ENCODE measurements around the gene PTGER2. TPM values are rescaled to one million over a fixed set of nuclear protein-coding genes. Genes with fewer than 3 reads are reported as not detected.

Gene PTGER2, protein sequence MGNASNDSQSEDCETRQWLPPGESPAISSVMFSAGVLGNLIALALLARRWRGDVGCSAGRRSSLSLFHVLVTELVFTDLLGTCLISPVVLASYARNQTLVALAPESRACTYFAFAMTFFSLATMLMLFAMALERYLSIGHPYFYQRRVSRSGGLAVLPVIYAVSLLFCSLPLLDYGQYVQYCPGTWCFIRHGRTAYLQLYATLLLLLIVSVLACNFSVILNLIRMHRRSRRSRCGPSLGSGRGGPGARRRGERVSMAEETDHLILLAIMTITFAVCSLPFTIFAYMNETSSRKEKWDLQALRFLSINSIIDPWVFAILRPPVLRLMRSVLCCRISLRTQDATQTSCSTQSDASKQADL
- total RNA-seq (2021; ENCODE audit: unreplicated experiment) (0.57 TPM), Bru-seq, nascent RNA (percentile 17 among the genes with signal in this experiment), BruChase-seq, experiment 1, labeled RNA remaining after a 6-hour chase (not detected), BruChase-seq, experiment 2, labeled RNA remaining after a 2-hour chase (percentile 13 among the genes with signal in this experiment)
- 0.05 and 0.18 TPM in 2 replicates for polyA plus RNA-seq (2012)
- long read RNA-seq, partial matches to known transcripts = 0 of 2 reads
- long read RNA-seq, other reads (novel, unspliced or antisense) = 1 of 2 reads

DNA sequence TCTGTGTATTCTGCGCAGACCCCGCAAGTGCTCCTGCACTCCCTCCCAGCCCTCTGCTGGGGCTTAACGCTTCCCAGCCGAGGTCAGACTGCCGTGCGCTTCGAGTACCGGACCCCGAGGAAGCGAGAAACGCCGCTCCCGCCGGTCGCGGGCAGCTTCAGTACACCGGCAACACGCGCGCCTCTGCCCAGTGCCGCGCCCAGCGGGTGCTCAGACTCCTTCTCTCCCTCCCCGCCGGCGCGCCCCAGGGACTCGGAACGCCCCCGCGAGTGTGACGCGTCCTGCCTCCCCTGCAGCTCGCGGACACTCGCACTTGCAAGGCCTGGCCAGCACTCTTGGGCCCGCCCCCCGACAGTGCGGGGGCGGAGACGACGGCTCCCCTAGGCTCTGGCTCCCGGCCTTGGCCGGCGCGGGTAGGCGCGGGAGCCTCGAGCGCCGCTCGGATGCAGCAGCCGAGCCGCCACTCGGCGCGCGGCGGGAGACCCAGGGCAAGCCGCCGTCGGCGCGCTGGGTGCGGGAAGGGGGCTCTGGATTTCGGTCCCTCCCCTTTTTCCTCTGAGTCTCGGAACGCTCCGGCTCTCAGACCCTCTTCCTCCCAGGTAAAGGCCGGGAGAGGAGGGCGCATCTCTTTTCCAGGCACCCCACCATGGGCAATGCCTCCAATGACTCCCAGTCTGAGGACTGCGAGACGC, at the start of gene PTGER2:
PTGER2 (plus strand) TSS at position 410 of the 692 bp plus-strand sequence; CDS start at position 647, 237 bp downstream.
- Histone ChIP-seq H3K79me2 (ENCODE audit: insufficient read depth, low read length) (no peaks in the 10 kb centered on the region), H3K4me2 (ENCODE audit: low read length) (peak within 1 kb of the TSS; percentile 84), H3K27ac (ENCODE audit: low read depth, low read length) (no peak within 1 kb of the TSS; the same call in 1 of the 2 replicates), H3K9ac (ENCODE audit: low read length) (no peak within 1 kb of the TSS), H3K9me2 (ENCODE audit: insufficient read depth) (no peaks in the 10 kb centered on the region), H2AFZ (ENCODE audit: low read depth, low read length, poor library complexity, severe bottlenecking) (peak within 1 kb of the TSS; percentile 76), H3K4me3 (replicated peaks in 1 of 2; ENCODE audit: low read depth in 1 of 2, low read length in 2 of 2) (peak within 1 kb of the TSS; percentile 31 to 53), H3K36me3 (ENCODE audit: control insufficient read depth in 1 of 2, insufficient read depth in 2 of 2, low read length in 2 of 2) (no peaks in the 10 kb centered on the region), H4K20me1 (ENCODE audit: insufficient read depth) (no peaks in the 10 kb centered on the region), H3K9me3 (ENCODE audit: control insufficient read depth in 1 of 2, insufficient read depth in 1 of 2, low read depth in 1 of 2, low read length in 2 of 2) (no peaks in the 10 kb centered on the region), H3K27me3 (ENCODE audit: insufficient read depth, low read length) (no peaks in the 10 kb centered on the region; the same call in 1 of the 2 replicates), H3K4me1 (ENCODE audit: control insufficient read depth in 1 of 2, insufficient read depth in 2 of 2, low read length in 2 of 2) (peaks cover 8 to 14% of the 10 kb centered on the region in 2 experiments; a peak in 2 of 4 replicates)
- BruUV-seq (replicated peaks) = no TSS peak
- CTCF ChIA-PET = no interaction called here
- ATAC-seq (peak; percentile 97), DNase-seq (ENCODE audit: low read depth, low spot score) (peak; percentile 57)
- intact Hi-C loops (cut with micrococcal nuclease) = no loop called here
- RAD21 ChIA-PET (ENCODE audit: low non-redundant PET in 1 of 2, low total read pairs in 2 of 2, uncharacterized antibody in 2 of 2, unreplicated experiment in 2 of 2) = no interaction called here
- POLR2A ChIA-PET = no interaction called here
- TF ChIP-seq, protein P1, sequence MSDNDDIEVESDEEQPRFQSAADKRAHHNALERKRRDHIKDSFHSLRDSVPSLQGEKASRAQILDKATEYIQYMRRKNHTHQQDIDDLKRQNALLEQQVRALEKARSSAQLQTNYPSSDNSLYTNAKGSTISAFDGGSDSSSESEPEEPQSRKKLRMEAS (IDR thresholded peaks at IDR 0.05) = peak; percentile 50; the same call in 1 of the 2 replicates
- TF ChIP-seq YY1 (IDR thresholded peaks at IDR 0.05; ENCODE audit: extremely low read depth, insufficient replicate concordance, low read depth, low read length) (no peak), SIN3A (IDR thresholded peaks at IDR 0.05; ENCODE audit: low read depth) (no peak), ZBTB33 (IDR thresholded peaks at IDR 0.05; ENCODE audit: extremely low read depth, insufficient replicate concordance, low read length) (no peak), REST (IDR thresholded peaks at IDR 0.05; ENCODE audit: low read depth) (no peak), EGR1 (IDR thresholded peaks at IDR 0.05; ENCODE audit: low read depth) (peak; percentile 96), POLR2A (IDR thresholded peaks at IDR 0.05; ENCODE audit: borderline replicate concordance, extremely low read depth, insufficient read depth, insufficient read length) (no peak), EZH2 (IDR thresholded peaks at IDR 0.05) (no peak), RAD21 (IDR thresholded peaks at IDR 0.05; ENCODE audit: low read depth) (no peak), SP1 (IDR thresholded peaks at IDR 0.05; ENCODE audit: low read depth) (no peak), POLR2AphosphoS5 (IDR thresholded peaks at IDR 0.05; ENCODE audit: low read depth, low read length) (no peak), CBX3 (IDR thresholded peaks at IDR 0.05; ENCODE audit: low read depth) (no peak)
